HFF-Myc (cell line): ENCODE results near the gene NEDD4L.
"Not testable (repeated sequence)": the region's sequence is repeated elsewhere in the genome, so short reads cannot be mapped to it uniquely, and the experiment has no call there.

Experiments
- DNase-seq: peaks from one replicate; pipeline ENCODE4 v3.0.0-alpha.2; 2011; ENCODE audit warnings: low read depth; ENCODE audit errors: extremely low read depth
- H3K4me3 ChIP-seq: replicated peaks from 2 replicates; pipeline ENCODE4 v1.5.1; 2011; ENCODE audit warnings: low read depth, mild to moderate bottlenecking, control low read depth, low read length
- TF ChIP-seq, protein P1 (sequence below): IDR thresholded peaks from 2 replicates; pipeline ENCODE4 v1.5.1; 2012; ENCODE audit warnings: mild to moderate bottlenecking, low read depth, low read length, control low read depth; ENCODE audit errors: missing control alignments

Gene NEDD4L

DNA sequence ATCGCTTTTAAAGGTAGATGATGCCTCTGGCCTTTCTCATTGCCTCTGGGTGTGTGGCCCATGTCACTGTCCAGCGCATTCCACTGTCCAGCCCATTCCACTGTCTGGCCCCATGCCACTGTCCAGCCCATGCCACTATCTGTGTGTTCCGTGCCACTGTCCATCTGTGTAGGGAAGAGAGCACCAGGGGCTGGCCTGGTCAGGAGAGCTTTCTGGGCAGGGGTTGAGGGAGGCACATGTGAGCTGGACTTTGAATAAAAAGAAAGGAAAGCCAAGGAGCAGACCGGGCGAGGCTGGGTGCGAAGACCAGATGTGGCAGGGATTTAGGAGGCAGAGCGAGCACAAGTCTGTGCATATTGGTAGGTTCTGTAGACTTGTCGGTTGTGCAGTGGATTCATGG is 236.2 kb downstream of the NEDD4L start:
- H3K4me3 ChIP-seq, result no peak overlapping the region
- TF ChIP-seq, protein P1, sequence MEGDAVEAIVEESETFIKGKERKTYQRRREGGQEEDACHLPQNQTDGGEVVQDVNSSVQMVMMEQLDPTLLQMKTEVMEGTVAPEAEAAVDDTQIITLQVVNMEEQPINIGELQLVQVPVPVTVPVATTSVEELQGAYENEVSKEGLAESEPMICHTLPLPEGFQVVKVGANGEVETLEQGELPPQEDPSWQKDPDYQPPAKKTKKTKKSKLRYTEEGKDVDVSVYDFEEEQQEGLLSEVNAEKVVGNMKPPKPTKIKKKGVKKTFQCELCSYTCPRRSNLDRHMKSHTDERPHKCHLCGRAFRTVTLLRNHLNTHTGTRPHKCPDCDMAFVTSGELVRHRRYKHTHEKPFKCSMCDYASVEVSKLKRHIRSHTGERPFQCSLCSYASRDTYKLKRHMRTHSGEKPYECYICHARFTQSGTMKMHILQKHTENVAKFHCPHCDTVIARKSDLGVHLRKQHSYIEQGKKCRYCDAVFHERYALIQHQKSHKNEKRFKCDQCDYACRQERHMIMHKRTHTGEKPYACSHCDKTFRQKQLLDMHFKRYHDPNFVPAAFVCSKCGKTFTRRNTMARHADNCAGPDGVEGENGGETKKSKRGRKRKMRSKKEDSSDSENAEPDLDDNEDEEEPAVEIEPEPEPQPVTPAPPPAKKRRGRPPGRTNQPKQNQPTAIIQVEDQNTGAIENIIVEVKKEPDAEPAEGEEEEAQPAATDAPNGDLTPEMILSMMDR, result no peak
- no peak for DNase-seq

DNA sequence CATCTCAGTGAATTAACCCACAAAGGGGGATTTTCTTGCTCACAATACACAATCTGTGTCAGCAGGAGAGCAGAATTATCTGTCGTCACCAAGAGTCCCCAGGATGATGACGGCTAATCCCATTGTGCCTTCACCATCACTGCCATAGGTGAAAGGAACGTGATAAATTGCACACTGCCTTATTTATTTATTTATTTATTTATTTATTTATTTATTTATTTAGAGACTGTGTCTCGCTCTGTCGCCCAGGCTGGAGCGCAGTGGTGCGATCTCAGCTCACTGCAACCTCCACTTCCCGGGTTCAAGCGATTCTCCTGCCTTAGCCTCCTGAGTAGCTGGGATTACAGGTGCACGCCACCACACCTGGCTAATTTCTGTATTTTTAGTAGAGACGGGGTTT is 238.8 kb downstream of the NEDD4L start:
- not testable (repeated sequence) for DNase-seq, H3K4me3 ChIP-seq

GRCh38 chr18:58284699-58285448 is 240.8 kb downstream of the NEDD4L start:
- TF ChIP-seq, protein P1, result no peak
- DNase-seq, result no peak
- no peak overlapping the region for H3K4me3 ChIP-seq

GRCh38 chr18:58285449-58286130 is 241.6 kb downstream of the NEDD4L start:
- TF ChIP-seq, protein P1, result no peak
- H3K4me3 ChIP-seq, result no peak overlapping the region
- no peak for DNase-seq

DNA sequence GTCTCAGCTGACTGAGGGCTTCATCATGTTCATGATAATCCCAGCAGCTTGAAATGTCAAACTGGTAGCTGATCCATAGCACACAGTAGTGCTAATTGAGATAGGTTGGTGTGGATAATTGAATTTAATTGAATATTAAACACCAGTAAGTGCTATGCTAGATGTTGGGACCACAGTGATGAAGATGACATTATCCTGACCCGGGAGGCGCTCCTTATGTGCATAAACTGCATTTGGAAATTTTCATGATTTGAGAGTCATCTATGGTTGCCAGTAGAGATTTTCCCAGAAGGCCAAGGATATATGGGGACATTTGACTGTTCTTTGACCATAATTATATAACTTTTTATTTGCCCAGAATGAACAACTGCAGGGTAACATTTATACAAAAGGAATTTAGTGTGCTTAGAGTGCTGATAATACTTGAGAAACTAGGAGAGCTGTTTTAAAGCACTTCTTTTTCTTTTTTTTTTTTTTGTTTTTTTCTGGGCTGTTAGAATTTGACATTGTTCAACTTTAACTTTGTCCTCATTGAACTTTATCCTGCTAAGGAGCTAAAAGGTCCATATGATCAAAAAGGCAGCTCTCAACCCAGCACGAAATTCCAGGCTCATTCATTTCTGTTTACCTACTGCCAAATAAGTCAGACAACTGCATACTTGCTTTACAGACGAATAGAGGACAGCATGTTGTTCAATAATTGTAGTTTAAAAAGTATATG is 242.8 kb downstream of the NEDD4L start:
- no peak for DNase-seq
- H3K4me3 ChIP-seq, result no peak overlapping the region
- TF ChIP-seq, protein P1, result no peak

DNA sequence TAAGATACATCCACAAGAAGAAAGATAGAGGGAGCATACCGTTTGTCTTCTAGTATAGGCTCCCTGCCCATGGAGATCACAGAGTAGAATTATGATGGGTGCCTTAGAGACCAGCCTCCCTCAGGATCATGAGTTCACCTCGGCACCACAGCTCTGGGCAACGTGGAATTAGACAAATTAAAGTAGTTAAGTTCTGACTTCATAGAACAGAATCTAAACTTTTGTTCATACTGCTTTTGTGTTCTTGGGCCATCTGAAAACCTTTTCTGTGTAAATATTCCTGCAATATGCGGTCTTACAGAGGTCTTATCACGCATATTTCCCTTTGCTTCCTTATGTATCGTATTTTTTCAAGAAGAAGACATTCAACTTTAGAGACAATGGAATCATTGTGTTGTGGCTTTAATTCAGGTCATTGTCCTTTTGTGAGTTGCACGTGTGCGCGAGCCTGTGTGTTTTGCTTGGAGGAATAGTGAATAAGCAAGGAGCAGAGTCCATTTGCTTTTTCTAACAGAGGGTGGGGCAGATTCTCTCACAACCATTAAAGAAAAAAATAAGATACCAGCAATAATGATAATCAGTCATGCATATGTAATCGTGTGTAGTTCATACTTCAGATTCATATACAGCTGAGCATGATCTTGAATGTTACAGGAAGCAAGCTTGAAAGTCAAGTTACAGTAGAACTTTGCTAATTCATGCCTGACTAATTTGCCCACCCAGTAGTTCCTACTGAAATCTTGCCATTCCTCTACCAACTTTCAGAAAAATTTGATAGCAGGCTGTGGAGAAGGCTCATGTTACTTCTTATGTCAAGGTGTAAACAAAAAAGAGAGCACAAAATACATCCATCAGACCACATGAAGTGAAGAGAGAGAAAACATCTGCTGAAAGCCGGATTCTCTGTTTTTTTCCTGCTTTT is 243.6 kb downstream of the NEDD4L start:
- no peak for DNase-seq
- H3K4me3 ChIP-seq, result no peak overlapping the region
- TF ChIP-seq, protein P1, result no peak
